GM12872 (cell line): ENCODE measurements around the gene SKIC8.

Experiments
- TF ChIP-seq, protein P1 (sequence below): IDR thresholded peaks from 3 replicates; pipeline ENCODE4 v1.5.1; 2011; ENCODE audit warnings: low read depth, mild to moderate bottlenecking, low read length, moderate library complexity; ENCODE audit not compliant: insufficient read depth

The SKIC8 gene

DNA sequence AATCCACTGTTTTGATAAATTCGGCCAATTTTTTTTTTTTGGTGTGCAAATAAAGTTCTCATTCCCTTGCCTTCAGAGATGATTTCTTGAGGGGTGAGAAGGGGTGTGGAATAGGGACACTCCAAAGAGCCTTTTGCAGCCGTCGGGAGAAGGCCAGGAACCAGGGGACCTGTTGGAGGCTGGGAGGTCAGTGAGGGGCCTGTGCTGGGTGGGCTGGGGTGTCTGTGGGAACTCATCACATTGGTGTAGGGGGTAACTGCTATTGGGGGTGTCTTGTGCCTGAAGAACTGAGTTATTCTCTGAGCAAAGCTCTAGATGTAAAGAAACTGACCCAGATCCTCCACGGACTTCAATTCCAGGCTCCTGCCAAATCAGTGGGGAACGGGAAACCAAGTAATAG lies 13.5 kb upstream of the SKIC8 start:
- TF ChIP-seq, protein P1, sequence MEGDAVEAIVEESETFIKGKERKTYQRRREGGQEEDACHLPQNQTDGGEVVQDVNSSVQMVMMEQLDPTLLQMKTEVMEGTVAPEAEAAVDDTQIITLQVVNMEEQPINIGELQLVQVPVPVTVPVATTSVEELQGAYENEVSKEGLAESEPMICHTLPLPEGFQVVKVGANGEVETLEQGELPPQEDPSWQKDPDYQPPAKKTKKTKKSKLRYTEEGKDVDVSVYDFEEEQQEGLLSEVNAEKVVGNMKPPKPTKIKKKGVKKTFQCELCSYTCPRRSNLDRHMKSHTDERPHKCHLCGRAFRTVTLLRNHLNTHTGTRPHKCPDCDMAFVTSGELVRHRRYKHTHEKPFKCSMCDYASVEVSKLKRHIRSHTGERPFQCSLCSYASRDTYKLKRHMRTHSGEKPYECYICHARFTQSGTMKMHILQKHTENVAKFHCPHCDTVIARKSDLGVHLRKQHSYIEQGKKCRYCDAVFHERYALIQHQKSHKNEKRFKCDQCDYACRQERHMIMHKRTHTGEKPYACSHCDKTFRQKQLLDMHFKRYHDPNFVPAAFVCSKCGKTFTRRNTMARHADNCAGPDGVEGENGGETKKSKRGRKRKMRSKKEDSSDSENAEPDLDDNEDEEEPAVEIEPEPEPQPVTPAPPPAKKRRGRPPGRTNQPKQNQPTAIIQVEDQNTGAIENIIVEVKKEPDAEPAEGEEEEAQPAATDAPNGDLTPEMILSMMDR, result no peak

DNA sequence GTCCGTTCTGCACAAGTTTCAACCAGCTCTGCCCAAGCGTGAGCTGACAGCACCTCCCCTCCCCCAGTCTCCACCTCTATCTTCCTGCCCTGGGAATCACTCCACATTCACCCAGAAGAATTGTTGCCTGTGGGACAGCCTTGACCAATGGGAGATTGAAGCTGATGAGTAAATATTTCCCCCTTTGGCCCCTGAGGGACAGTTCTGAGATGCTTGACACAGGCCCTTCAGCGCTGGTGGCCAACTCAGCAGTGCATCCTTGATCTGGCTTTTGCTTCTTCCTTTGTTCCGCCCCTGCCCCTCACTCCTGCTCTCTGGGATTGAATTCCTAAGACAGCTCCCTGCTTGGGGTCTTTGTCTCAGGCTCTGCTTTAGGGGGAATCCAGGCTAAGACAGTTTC lies 13.1 kb upstream of the SKIC8 start:
- TF ChIP-seq, protein P1, result no peak

DNA sequence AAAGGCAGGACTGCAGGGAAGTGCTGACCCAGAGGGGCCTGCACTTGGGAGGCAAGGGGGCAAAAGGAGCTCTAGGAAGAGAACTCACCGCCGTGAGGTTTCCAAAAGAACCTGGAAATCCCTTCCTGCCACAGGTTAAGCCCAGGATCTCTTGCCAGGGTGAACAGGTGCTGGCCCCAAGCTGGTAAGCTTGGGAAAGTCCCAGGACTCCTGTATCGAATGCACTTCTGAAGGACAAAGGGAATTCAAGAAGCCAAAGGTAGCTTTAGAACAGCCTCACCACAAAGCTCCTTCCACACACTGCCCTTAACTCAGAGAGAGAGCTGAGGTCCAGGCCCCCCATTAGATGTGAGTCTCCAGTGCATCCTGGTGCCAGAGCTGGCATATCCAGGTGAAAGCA lies 11.9 kb upstream of the SKIC8 start:
- TF ChIP-seq, protein P1, result no peak

DNA sequence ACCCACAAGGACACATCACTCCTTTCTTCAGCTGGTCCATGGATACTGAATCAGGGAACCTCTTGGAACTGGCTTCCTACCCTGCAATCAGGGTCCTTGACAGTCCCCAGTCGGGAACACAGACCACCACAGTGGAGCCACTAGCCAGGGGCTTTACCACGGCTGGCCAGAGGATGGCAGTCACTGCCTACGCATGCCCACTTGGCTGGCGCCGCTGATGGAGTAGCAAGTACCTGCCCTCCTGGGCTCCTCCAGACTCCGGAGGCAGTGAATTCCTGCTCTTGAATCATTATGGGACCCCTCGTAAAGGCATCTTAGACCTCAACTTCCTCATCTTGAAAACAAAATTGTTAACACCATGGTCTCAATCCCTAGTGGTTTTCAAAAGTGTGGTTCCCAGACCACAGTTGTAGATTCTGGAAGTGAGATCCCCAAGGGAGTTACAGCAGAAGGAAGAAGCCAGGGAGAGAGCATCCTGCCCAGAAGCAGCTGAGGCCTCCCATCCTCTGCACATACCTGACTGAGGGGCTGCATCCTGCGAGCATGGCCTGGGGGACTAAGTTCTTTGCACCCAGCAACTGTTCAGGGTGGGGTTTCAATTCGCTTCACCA lies 9.1 kb upstream of the SKIC8 start:
- TF ChIP-seq, protein P1, result peak; percentile 93

DNA sequence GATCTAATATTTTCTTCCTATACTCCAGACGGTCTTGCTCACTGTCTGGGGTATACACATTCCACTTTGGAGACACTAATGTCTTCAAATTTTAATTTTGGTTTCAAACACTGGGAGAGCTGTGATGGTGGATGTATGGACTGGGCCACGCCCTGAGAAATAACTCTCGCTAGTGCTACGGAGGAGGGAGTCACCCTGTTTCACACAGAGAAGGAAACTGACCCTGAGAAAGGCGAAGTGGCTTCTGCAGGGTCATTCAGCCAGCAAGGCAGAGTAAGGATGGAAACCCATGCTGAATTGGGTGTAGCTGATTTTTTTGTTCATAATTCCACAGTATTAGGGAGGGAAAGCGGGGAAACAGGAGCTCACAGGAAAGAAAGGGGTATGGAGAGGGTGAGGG lies 8.6 kb upstream of the SKIC8 start:
- TF ChIP-seq, protein P1, result no peak

DNA sequence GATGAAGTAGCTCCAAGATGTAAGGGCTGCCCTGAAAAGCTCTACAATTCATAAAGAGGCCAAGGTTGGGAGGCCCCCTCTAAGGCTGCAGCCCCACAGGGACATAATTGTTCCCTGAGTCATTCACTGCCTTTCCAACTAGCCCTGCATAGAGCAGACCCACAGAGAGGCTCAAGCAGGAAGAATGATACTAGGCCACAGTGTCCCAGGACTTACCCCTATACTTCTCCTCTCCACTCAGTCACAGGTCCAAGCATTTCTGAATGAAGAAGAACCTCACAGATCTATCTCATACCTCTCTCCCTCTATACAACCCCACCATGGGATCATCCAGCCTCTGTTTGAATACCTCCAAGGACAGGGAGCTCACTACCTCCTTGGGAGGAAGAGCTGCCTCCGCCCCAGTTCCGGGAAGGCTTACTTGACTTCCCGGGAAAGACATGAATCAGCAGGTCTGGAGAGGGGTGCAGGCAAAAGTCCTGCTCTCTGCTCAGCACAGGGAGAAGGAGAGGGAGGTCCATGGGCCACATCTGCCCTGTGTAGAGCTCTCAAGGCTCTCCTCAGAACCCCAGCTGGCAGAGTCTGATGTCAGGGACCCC lies 6.9 kb upstream of the SKIC8 start:
- TF ChIP-seq, protein P1, result no peak

DNA sequence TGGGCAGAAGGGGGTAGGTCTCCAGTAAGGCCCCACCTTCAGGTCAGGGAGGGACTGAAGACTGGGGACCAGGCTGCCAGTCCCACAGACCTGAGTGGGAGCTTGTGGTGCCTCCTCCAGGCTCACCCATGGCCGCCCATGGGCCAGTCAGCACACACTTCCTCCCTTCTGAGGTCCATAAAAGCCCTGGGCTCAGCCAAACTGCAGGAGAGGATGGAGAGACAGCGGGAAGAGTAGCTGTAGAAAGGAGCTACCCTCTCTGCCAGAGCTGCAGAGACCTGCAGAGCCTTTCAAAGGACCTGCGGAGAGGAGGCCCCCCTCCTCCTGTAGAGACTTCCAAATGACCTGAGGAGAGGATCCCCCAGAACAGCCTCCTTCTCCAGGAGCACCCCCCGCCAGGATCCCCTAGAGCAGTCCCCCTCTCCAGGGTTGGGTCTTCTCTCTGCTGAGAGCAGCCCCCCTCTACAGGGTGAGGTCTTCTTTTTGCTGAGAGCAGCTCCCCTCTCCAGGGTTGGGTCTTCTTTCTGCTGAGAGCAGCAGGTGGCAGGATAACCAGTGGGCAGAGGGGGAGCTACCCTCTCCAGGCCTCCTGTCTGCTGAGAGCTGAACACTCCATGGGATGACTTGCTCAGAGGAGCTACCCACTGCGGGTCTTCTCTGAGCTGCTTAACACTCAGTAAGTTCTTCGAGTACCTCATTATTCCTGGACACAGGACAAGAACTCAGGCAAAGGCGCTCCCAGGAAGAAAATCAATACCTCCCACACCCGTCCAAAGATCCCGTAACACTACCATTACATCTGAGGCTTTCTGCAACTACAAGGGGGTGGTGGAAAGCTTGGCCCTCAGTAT lies 5.0 kb upstream of the SKIC8 start:
- TF ChIP-seq, protein P1, result no peak
